ENCODE results near the gene CCDC137.
"Not testable (repeated sequence)": the region's sequence is repeated elsewhere in the genome, so short reads cannot be mapped to it uniquely, and the experiment has no call there.

CCDC137 gene

DNA sequence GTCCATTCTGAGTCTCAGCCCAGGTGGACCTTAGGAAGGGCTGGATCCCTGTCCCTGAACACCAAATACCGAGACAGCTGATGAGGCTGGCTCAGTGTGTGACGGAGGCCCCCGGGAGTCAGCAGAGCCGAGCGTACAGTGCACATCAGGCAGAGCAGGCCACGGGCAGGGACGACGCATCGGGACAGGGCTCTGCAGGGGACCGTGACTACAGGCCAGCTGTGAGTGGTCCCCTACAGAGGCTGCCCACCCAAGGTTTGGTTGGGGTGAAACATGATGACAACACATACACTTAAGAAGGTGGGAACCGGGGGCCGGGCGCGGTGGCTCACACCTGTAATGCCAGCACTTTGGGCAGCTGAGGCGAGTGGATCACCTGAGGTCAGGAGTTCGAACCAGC, 6.4 kb downstream of the CCDC137 start:
- TF ChIP-seq, protein P1, sequence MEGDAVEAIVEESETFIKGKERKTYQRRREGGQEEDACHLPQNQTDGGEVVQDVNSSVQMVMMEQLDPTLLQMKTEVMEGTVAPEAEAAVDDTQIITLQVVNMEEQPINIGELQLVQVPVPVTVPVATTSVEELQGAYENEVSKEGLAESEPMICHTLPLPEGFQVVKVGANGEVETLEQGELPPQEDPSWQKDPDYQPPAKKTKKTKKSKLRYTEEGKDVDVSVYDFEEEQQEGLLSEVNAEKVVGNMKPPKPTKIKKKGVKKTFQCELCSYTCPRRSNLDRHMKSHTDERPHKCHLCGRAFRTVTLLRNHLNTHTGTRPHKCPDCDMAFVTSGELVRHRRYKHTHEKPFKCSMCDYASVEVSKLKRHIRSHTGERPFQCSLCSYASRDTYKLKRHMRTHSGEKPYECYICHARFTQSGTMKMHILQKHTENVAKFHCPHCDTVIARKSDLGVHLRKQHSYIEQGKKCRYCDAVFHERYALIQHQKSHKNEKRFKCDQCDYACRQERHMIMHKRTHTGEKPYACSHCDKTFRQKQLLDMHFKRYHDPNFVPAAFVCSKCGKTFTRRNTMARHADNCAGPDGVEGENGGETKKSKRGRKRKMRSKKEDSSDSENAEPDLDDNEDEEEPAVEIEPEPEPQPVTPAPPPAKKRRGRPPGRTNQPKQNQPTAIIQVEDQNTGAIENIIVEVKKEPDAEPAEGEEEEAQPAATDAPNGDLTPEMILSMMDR (IDR thresholded peaks at IDR 0.05; ENCODE audit: borderline replicate concordance, insufficient read depth, low read depth, low read length), result no peak
- no peak overlapping the region for H3K4me3 ChIP-seq (ENCODE audit: low read depth, low read length)

DNA sequence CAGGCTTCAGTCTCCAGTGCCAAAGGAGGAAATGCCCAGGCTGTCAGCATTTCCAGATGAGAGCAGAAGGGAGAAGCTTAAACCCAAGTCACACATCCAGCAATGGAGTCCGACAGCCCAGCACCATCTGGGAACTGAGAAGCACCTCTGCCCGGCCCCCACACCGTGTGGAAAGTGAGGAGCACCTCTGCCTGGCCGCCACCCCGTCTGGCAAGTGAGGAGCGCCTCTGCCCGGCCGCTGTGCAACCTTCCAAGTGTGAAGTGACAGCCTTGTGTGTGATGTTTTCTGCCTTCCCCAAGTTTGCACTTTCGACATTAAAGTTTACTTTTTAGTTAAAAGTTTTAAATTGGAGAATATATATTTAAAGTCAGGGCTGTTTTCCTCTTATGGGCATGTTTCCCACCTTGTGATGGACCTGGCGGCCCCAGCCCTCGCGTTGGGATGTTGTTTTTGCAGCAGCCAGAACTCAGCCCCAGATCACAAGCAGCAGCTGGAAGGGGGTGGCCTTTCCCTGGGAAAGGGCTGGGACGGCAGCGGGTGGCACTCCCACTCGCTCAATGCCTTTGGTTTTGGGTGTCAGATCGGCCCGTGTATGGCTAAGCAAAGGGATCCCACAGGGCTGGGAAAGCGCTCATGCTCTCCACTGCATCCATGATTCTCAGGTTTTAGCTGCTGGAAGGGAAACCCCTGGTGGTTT, 7.2 kb downstream of the CCDC137 start:
- TF ChIP-seq, protein P1 (IDR thresholded peaks at IDR 0.05; ENCODE audit: borderline replicate concordance, insufficient read depth, low read depth, low read length), result no peak
- H3K4me3 ChIP-seq (ENCODE audit: low read depth, low read length), result no peak overlapping the region

DNA sequence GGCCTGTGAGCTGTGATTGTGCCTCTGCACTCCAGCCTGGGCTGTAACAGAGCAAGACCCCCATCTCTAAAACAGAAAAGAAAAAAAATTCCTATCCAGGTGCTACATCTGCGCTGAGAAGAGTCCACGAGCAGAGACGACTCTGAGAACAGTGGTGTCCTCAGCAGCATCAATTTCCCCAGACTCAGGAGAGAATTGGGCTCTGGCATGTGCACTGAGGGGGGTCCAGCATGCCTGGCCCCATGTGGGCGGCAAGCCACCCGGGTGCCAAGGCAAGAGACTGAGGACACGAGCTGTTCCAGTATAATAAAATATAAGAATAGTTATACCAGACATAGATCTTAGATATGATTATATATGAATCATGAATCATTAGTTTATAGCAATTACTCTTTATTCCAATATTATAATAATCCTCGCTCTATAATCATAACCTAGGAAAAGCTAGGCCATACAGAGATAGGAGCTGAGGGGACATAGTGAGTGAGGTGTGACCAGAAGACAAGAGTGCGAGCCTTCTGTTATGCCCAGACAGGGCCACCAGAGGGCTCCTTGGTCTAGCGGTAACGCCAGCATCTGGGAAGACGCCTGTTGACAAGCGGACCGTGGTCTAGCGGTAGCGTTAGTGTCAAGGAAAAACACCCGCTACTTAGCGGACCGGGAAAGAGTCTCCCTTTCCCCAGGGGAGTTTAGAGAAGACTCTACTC, 9.1 kb downstream of the CCDC137 start:
- not testable (repeated sequence) for H3K4me3 ChIP-seq (ENCODE audit: low read depth, low read length)
- TF ChIP-seq, protein P1 (IDR thresholded peaks at IDR 0.05; ENCODE audit: borderline replicate concordance, insufficient read depth, low read depth, low read length), result peak; percentile 51; the same call in 1 of the 2 replicates

DNA sequence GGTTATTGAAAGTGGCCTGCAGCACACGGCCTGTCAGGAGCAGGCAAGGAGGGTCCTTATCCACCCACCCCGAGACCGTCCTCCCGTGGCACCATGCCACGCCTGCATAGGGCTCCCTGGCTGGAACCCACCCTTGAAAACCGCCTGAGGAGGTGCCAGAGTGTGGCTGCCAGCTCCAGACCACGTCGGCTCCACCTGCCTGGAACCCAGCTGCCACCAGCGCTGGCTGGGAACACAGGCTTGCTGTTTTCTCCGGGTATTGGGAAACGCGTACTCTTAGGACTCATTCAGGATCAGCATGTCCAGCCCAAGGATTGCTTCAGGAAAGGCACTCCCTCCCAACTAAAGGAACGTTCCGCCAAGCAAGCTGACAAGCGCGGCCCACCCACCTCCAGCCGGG, 10.4 kb downstream of the CCDC137 start:
- no peak overlapping the region for H3K4me3 ChIP-seq (ENCODE audit: low read depth, low read length)
- TF ChIP-seq, protein P1 (IDR thresholded peaks at IDR 0.05; ENCODE audit: borderline replicate concordance, insufficient read depth, low read depth, low read length), result no peak

DNA sequence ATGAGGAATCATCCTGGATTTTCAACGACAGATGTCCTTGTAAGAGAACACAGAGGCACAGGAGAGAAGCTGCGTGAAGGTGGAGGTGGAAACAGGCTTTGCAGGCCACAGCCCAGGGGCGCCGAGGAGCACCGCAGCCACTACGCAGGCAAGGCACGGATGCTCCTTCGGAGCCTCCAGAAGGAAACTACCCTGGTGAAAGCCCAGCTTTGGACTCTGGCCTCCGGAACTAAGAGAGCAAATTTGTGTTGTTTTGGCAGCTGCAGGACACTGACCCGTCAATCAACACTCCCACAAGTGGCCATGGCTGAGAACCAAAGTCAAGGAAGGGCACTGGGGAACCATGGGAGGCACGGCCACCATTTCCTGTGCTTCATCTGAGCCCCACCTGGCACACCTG, 13.6 kb downstream of the CCDC137 start:
- TF ChIP-seq, protein P1 (IDR thresholded peaks at IDR 0.05; ENCODE audit: borderline replicate concordance, insufficient read depth, low read depth, low read length), result no peak
- H3K4me3 ChIP-seq (ENCODE audit: low read depth, low read length), result no peak overlapping the region

DNA sequence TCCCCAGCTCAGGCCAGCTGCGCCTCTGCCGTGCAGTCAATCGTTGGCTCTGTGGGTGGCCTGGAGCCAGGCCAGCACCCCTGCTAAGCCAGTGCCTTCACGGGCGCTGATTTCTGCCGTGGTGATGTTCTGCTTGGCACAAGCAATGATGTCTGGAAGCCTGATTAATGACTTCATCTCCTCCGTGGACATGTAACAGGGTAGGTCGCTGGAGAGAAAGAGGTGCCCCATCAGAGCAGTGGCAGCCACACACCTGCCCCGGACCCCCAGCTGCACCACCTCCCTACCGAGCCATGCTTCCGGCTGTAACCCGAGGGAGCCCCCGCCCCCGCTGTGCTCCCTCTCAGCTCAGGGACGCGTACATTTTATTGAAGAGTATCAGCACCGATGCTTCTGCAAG, 15.1 kb downstream of the CCDC137 start:
- TF ChIP-seq, protein P1 (IDR thresholded peaks at IDR 0.05; ENCODE audit: borderline replicate concordance, insufficient read depth, low read depth, low read length), result no peak
- no peak overlapping the region for H3K4me3 ChIP-seq (ENCODE audit: low read depth, low read length)

Measured in GM12875 (cell line).